PC-9 (cell line): Measurements from ENCODE around the gene CAPN5.

Experiments
- EZH2 ChIP-seq: fragments of 200-600 bp; sonication (generic); IDR thresholded peaks from 2 replicates; pipeline ENCODE4 v1.8.0; 2017; ENCODE audit warnings: antibody characterized with exemption, low read depth
- TF ChIP-seq, protein P1 (sequence below): fragments of 200-600 bp; sonication (generic); conservative IDR thresholded peaks from 2 replicates; pipeline ENCODE4 v1.6.1; 2017; ENCODE audit warnings: mixed run types, antibody characterized with exemption, mild to moderate bottlenecking, moderate library complexity

- TF ChIP-seq, protein P1, sequence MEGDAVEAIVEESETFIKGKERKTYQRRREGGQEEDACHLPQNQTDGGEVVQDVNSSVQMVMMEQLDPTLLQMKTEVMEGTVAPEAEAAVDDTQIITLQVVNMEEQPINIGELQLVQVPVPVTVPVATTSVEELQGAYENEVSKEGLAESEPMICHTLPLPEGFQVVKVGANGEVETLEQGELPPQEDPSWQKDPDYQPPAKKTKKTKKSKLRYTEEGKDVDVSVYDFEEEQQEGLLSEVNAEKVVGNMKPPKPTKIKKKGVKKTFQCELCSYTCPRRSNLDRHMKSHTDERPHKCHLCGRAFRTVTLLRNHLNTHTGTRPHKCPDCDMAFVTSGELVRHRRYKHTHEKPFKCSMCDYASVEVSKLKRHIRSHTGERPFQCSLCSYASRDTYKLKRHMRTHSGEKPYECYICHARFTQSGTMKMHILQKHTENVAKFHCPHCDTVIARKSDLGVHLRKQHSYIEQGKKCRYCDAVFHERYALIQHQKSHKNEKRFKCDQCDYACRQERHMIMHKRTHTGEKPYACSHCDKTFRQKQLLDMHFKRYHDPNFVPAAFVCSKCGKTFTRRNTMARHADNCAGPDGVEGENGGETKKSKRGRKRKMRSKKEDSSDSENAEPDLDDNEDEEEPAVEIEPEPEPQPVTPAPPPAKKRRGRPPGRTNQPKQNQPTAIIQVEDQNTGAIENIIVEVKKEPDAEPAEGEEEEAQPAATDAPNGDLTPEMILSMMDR = no peak
- TF ChIP-seq EZH2 = no peak
These were observed 78.2 kb downstream of the CAPN5 start for GRCh38 chr11:77144857-77145428.
